ENCODE results near the gene RNF10. TPM values are rescaled to one million over a fixed set of nuclear protein-coding genes. Genes with fewer than 3 reads are reported as not detected.

Gene RNF10
- total and polyA plus RNA-seq, 2 experiments from 2014 or later = 113 to 149 TPM

GRCh38 chr12:120584343-120585149 lies 50.4 kb downstream of the RNF10 start:
- Mint-ChIP-seq H3K9me3 (no peaks in the 10 kb centered on the region), H3K36me3 (ENCODE audit: low read depth) (peaks cover 11% of the 10 kb centered on the region), H3K27ac (no peak overlapping the region), H3K4me1 (peaks cover 11% of the 10 kb centered on the region), H3K27me3 (ENCODE audit: insufficient read depth, low read depth, poor library complexity) (peaks cover 24% of the 10 kb centered on the region), H3K4me3 (peak overlapping the region; percentile 74)
- DNase-seq (ENCODE audit: low spot score) (peak; percentile 72), ATAC-seq (peak; percentile 60)
- peak overlapping the region; percentile 84 for H3K4me2 ChIP-seq
- H3K27me3 ChIP-seq (ENCODE audit: insufficient read depth) = peaks cover 13% of the 10 kb centered on the region; the same call in 1 of the 2 replicates
- H3K4me3 ChIP-seq = peak overlapping the region; percentile 70
- peaks cover 11% of the 10 kb centered on the region; the same call in 1 of the 2 replicates for H3F3A ChIP-seq (replicated peaks; ENCODE audit: low read depth)
- no peak for TF ChIP-seq ZNF462 (CRISPR knock-in tag; IDR thresholded peaks at IDR 0.05)
- TF ChIP-seq ZNF331 (CRISPR knock-in tag; IDR thresholded peaks at IDR 0.05; ENCODE audit: low read depth) = no peak
- TF ChIP-seq EZH2phosphoT487 (IDR thresholded peaks at IDR 0.05; ENCODE audit: unreplicated experiment) = no peak
- no peak for TF ChIP-seq REST (IDR thresholded peaks at IDR 0.05; ENCODE audit: unreplicated experiment)
- TF ChIP-seq EZH2 (IDR thresholded peaks at IDR 0.05; ENCODE audit: low read depth, unreplicated experiment) = no peak
- TF ChIP-seq STAT1 (IDR thresholded peaks at IDR 0.05; ENCODE audit: unreplicated experiment) = no peak
- TF ChIP-seq JUNB (IDR thresholded peaks at IDR 0.05; ENCODE audit: unreplicated experiment) = no peak
- TF ChIP-seq NANOG (IDR thresholded peaks at IDR 0.05; ENCODE audit: borderline replicate concordance) = no peak
- 0 out of 2 replicates have a peak, but pooled peaks have one; percentile 22 for TF ChIP-seq POLR2AphosphoS5 (IDR thresholded peaks at IDR 0.05; ENCODE audit: low read depth)
- no peak for TF ChIP-seq ETS1 (IDR thresholded peaks at IDR 0.05)
- TF ChIP-seq CREB1 (CRISPR knock-in tag; IDR thresholded peaks at IDR 0.05; ENCODE audit: low read depth) = no peak
- peak in 1 of 2 experiments; percentile 27; a peak in 2 of 4 replicates for TF ChIP-seq CTCF (conservative IDR thresholded peaks at IDR 0.05; ENCODE audit: low read depth in 2 of 2)
- H3K79me2 ChIP-seq (replicated peaks; ENCODE audit: insufficient read depth) = peaks cover 10% of the 10 kb centered on the region; the same call in 1 of the 2 replicates
- H4K20me1 ChIP-seq (replicated peaks; ENCODE audit: insufficient read depth) = no peaks in the 10 kb centered on the region; the same call in 1 of the 2 replicates
- peaks cover 1% of the 10 kb centered on the region; the same call in 1 of the 2 replicates for H3K36me3 ChIP-seq (ENCODE audit: insufficient read depth)
- H3K27ac ChIP-seq (ENCODE audit: low read depth) = no peak overlapping the region
- H3K4me1 ChIP-seq (ENCODE audit: insufficient read depth) = peaks cover 5% of the 10 kb centered on the region
- H2AFZ ChIP-seq = peak overlapping the region; percentile 79
- H3K9me2 ChIP-seq (ENCODE audit: insufficient read depth) = no peaks in the 10 kb centered on the region
